MM.1S (cell line): ENCODE measurements around the gene IL1B.

Source experiments
- EZH2 ChIP-seq: fragments of 300-600 bp; sonication (generic); optimal IDR thresholded peaks from 2 replicates; pipeline ENCODE3; 2017; ENCODE audit warnings: low read depth, mild to moderate bottlenecking, antibody characterized with exemption, low read length, mixed read lengths
- TF ChIP-seq, protein P1 (sequence below): fragments of 300-600 bp; sonication (generic); IDR thresholded peaks from 2 replicates; pipeline ENCODE4 v1.5.1; 2016; ENCODE audit warnings: antibody characterized with exemption, low read length, mixed read lengths

GRCh38 chr2:112850588-112850987 is 14.0 kb upstream of the IL1B start:
- TF ChIP-seq, protein P1, sequence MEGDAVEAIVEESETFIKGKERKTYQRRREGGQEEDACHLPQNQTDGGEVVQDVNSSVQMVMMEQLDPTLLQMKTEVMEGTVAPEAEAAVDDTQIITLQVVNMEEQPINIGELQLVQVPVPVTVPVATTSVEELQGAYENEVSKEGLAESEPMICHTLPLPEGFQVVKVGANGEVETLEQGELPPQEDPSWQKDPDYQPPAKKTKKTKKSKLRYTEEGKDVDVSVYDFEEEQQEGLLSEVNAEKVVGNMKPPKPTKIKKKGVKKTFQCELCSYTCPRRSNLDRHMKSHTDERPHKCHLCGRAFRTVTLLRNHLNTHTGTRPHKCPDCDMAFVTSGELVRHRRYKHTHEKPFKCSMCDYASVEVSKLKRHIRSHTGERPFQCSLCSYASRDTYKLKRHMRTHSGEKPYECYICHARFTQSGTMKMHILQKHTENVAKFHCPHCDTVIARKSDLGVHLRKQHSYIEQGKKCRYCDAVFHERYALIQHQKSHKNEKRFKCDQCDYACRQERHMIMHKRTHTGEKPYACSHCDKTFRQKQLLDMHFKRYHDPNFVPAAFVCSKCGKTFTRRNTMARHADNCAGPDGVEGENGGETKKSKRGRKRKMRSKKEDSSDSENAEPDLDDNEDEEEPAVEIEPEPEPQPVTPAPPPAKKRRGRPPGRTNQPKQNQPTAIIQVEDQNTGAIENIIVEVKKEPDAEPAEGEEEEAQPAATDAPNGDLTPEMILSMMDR: no peak
- no peak for TF ChIP-seq EZH2
